GM12892 (cell line): ENCODE measurements around the gene RAB27A.
"Not testable (repeated sequence)": the region's sequence is repeated elsewhere in the genome, so short reads cannot be mapped to it uniquely, and the experiment has no call there.

Source experiments
- POLR2A ChIP-seq: IDR thresholded peaks from 2 replicates; pipeline ENCODE4 v1.6.1; 2011; ENCODE audit warnings: low read depth, low read length, control low read depth
- TAF1 ChIP-seq: IDR thresholded peaks from 2 replicates; pipeline ENCODE4 v1.6.1; 2011; ENCODE audit warnings: low read depth, mild to moderate bottlenecking, control low read depth, low read length, borderline replicate concordance

- TF ChIP-seq POLR2A, TAF1: not testable (repeated sequence)
These were observed 3.0 kb downstream of the RAB27A start for GRCh38 chr15:55286442-55287189.
